Activated CD8-positive, alpha-beta memory T cell treated with anti-CD3 and anti-CD28 coated beads for 4 hours (primary cell): Measurements from ENCODE around the gene RPUSD4.

Experiments used
- DNase-seq, 2 donors: peaks; one replicate each; pipeline ENCODE4 v3.0.0-alpha.2; 2020; ENCODE audit warnings: low read depth in 2 of 2

Gene RPUSD4

GRCh38 chr11:126212089-126212660 is 725 bp upstream of the RPUSD4 start:
- DNase-seq: no peak

GRCh38 chr11:126210871-126211235 is 597 bp downstream of the RPUSD4 start:
- no peak for DNase-seq

DNA sequence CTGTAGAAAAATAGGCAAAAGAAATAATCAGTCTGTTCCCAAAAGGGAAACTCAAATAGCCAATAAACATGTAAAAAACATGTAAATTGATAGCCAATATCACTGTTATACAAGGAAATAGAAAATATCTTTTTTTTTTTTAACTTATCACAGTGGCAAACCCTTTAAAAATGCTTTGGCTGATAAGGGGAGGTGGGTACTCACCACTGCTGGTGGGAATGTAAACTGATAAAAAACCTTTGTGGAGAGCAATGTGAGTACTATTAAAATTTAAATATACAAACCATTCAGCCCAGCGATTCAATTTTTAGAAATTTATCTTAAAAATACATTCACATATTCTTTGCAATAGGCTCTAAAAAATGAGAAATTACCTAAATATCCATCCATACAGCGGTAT is 3.6 kb downstream of the RPUSD4 start:
- no peak for DNase-seq

DNA sequence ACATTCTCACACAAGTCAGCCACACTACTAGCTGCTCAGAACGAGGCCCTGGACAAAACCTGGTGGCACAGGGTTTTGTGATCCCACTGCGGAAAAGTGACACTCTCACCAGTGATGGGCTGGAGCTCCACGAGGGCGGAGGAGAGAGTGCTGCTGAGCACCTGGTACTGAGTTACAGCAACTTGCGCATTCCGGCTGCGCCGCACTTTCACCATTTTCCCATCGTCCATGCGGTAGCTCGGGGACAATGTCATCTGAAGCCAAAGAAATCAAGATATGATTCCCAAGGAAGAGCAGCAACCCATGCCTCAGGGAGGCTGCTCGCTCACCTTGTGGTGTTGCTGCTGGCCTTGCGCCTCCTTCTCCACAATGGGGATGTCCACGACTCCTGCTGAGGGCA is 6.1 kb downstream of the RPUSD4 start:
- no peak for DNase-seq

DNA sequence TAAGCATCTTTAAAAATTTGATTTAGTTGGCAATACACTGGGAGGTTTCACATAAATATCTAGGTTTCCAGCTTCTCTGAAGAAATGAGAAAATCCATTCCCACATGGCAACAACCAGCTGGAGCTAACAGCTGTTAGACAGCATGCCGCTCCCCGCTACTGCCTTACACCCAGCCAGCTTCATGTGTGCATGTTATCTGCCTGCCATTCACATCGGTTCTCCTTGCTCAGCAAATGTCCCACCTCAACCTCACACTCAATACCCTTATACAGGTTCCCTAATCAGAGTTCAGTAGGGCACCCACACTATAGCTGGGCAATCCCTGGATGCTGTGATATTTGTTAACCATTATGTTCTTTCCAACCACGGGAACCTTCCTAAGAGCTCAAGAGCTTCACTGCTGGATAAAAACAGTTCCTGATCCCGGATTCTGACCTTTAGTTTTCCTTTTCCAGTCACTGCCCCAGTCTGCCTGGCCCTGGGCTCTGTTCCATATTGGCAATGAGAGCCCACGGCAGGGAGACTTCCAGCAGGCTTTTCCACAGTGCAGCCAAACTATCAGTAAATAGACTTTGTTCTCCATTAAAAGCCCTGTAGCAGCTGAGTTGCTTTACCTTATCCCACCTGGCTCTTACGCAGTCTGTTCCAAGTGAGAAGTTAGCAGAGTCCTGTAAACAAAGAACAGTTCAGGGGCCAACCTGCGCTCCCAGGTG is 8.6 kb downstream of the RPUSD4 start:
- DNase-seq: no peak

- no peak for DNase-seq
Observed at GRCh38 chr11:126198648-126199047, 12.8 kb downstream of the RPUSD4 start.

DNA sequence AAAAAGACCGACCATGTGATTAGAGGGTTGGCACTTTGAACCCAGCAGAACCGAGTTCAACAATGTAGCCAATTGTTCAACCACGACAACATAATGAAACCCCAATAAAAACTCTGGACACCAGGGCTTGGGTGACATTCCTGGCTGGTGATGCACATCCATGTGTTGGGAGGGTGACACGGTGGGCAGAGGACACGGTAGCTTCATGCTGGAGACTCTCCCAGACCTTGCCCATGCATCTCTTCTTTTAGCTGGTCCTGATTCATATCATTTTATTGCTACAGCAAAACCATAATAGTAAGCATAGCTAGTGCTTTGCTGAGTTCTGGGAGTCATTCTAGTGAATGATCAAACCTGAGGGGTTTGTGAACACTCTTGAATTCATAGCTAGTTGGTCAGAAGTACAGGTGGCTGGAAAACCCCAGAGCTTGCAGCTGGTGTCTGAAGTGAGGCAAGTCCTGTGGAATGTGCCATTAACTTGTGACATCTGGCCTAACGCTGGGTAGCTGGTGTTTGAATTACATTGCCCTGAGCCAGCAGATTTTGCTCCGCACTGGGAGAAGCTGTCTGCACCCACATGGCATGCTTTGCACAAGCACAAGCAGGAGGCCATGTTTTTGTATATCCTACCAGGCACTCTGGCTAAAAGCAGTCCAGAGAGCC is 14.0 kb downstream of the RPUSD4 start:
- DNase-seq: no peak

DNA sequence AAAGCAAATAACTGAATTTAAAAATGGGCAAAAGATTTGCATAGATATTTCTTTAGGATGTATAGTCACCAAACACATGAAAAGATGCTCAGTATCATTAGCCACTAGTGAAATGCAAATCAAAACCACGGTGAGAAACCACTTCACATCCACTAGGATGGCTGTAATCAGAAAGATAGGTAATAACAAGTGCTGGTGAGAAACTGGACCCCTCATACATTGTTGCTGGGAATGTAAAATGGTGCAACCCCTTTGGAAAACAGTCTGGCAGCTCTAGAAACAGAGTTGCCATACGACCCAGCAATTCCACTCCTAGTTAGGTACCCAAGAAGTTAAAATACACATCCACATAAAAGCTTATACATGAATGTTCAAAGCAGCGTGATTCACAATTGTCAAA is 16.3 kb downstream of the RPUSD4 start:
- DNase-seq: no peak

DNA sequence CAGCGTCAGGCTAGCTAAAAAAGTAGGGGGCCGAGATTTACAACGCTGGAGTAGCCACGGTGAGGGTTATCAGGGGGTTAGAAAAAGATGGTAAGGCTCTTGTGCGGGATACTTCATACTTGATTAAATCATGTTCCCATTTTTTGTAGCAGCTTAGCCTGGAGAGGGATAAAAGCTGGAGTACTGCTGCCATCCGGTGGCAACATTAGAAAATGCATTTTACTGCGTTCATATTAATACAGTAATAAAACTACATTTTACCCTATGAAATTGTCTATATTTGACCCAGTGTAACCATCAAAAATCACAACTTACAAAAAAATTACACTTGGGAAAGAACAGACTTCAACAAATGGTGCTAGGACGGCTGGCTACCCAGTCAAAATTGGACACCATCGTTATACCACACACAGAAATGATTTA is 17.3 kb downstream of the RPUSD4 start:
- no peak for DNase-seq

DNA sequence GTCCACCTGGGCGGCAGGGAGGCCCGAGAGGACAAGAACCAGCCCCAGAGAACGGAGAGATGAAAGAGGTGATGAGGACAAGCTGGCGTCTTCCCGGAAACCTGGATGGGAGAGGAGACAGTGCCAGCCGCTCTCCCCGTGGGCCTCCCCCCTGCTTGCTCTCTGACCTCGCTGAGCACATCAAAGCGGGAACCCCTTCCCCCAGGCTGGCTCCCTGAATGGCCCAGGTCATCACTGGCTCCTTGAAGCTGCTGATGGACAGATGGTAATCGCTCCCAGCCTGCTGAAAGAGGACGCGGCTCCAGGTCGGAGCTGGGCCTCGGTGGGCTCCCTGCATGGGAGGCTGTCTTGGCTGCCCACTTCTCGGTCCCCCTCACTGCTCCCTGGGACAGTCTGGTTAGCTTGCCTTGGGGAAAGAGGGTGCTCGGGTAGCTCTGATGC is 18.4 kb downstream of the RPUSD4 start:
- DNase-seq: no peak

GRCh38 chr11:126192361-126192760 is 19.1 kb downstream of the RPUSD4 start:
- DNase-seq: no peak

DNA sequence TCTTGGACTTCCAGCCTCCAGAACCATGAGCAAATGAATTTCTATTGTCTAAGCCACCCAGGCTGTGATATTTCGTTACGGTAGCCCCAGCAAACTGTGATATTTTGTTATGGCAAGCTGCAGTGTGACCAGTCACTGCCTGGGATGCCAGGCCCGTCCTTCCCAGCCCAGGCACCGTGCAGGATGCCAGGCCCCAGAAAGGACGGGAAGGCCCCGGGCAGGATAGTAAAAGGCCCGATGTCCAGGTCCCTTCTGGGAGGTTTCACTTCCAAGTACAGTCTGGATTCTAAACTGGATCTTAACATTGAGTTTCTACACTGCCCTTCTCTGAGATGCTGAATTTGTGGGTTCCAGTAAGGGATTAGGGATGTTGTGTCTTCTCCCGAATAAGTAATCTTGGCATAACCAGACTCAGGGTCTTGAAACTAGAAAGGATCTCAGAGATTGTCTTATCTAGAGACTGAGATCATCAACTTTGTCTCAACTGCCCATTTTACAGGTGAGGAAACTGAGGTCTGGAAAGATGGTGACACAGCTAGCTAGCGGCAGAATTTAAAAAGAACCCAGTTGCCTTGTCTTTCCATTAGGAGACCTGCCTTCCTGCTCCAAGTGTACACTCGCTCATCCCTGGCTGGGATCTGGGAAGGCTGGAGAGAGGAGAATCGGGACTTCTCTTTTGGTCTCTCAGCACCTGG is 19.9 kb downstream of the RPUSD4 start:
- DNase-seq: no peak

- no peak for DNase-seq
Observed at GRCh38 chr11:126190792-126191191, 20.7 kb downstream of the RPUSD4 start.

DNA sequence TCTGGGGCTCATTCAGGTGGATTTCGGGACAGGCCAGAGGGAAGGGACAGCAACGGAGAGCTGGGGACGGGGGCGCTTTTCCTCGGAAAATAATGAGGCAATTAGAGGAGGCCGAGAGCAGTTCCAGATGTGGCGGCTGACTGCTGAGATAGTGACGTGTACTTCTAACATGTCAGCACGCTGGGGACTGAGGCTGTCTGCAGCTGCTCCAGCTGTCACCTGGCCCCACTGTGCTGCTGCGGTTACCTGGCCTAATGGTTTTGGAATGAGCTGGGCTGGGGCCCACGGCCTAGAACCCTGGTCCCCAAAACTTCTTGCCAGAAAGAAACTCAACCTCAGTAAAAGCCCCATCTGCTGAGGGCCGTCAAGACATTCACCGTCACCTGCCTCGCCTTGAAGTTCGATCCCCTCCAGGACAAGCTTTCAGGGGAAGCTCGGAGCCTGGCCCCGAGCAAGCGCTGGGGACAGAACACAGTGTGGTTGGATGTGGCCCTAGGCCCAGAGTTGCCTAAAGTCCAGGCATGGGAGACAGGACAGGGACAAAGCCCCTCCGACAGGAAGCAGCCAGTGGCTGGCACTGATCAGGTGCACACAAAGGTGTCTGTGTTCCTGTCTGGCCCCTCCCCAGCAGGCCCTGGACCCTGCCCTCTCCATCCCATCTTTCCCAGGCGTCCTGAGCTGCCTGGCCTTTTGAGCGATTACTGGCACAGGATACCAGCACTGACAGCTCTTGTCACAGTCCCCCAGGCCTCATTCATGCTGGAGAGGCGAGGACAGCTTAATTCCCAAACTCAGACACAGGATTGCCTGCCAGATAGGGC is 22.1 kb downstream of the RPUSD4 start:
- DNase-seq: no peak

DNA sequence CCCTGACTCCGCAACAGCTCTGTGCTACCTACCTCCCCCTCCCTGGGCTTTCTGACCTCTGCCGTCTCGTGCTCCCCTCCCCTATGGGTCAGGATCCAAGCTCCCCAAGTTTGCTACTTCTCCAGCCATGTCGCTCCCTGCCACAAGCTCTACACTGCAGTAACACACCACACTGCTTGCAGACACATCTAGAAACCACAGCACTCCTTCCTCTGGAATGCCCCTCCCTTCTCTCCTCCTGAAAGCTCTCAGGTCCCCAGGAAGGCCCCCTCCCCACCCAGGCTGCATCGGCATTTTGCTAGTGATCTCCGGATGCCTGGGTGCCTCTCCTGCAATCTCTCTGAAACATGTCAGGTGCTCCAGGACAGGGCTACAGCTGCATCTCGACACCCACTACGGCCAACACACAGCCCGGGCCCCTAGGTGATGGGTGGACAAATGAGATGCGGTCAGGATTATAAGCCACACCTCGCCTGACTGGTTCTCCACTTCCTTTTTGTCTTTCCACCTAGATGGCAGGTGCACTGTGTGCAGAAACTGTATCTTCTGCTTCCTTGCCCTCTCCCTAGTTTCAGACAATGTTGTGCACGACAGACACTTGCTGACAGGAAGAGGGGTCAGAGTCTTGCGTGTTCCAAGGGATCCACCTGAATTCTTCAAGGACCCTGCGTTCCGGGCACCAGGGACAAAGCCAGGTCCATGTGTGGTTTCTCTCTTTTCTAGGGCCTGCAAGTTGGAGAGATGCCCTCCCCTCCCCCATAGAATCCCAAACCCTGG is 22.9 kb downstream of the RPUSD4 start:
- no peak for DNase-seq

DNA sequence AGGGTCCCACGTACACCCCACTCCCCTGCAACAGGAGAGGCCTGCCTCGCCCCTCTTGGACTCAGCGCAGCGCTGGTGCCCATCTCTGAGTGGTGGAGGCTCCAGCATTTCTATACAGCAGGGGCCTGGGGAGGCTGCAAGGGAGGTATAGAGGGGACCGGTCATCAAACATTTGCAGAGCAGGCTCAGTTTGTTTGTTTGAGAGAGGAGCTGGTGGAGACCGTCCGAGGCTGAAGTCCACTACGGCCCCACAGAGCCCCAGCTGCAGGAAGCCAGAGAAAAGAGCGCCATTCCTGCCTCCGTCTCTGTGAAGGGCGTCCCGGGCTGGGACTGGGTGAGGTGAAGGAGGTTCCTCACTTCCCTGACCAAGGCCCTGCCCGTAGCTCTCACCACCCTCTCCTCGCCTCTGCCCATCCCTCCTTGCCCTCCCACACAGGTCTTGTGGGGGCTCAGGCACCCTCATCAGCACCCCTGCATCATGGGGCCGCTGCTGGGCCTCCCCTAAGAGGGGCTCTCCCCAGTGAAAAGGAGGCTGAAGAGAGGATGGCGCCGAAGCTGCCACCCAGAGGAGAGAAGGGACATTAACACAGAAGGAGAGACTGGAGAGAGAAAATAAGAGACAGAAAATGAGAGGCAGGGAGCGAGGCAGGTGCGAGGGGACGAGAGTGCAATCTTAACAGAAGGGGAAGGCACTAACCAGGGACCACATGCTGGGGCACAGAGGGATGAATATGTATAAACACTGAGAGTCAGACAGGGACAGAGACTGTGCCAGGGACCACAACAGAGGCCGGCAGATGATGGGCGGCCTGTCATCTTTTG is 24.5 kb downstream of the RPUSD4 start:
- no peak for DNase-seq

- DNase-seq: no peak
Observed at GRCh38 chr11:126186025-126186698, 25.3 kb downstream of the RPUSD4 start.

DNA sequence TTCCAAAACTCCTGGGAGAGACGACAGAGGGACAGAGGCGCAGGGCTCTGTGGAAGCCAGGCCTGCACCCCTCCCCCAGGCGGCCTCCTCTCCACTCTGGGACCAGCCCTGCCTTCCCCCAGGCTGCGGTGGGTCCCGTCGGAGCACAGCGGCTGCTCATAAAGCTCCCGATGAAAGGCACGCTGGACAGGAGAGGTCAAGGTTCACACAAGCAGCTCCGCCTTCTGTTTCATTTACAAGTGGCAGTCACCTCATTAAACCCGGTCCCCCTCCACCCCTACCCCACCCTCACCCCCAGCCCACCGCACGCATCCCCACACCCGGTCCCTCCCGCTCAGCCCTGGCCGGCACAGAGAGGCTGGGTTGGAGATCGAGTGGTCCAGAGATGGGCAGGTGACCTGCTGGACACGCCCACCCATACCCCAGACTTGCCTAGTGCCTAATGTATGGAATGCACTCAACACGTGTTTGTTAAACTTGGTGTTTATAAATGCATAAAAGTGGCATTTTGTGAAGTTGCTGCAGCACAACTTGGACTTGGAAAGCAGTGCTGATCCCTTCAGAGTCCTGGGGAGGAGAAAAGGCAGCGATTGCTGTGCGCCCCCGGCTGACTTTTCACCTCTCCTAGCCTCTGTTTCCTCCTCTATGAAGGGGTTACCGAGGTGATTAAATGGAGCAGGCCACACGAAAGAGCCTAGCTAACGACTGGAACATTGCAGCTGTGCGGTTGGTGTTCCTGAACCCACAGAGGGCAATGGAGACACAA is 26.0 kb downstream of the RPUSD4 start:
- no peak for DNase-seq
